Fibroblast of skin of scalp (primary cell): ENCODE data around the gene FSIP1.

ENCODE experiments used
- DNase-seq: peaks from one replicate; pipeline ENCODE4 v3.0.0-alpha.2; 2013

FSIP1 gene

GRCh38 chr15:39720081-39720480 lies 62.6 kb downstream of the FSIP1 start:
- no peak for DNase-seq

GRCh38 chr15:39719109-39719508 lies 63.5 kb downstream of the FSIP1 start:
- no peak for DNase-seq

- DNase-seq = no peak
Measured at GRCh38 chr15:39717134-39717533, 65.5 kb downstream of the FSIP1 start.

GRCh38 chr15:39714251-39714650 lies 68.4 kb downstream of the FSIP1 start:
- DNase-seq = no peak

GRCh38 chr15:39713846-39714245 lies 68.8 kb downstream of the FSIP1 start:
- no peak for DNase-seq

- DNase-seq = peak; percentile 64
Measured at GRCh38 chr15:39710681-39711080, 72.0 kb downstream of the FSIP1 start.

GRCh38 chr15:39709941-39710340 lies 72.7 kb downstream of the FSIP1 start:
- DNase-seq = no peak

GRCh38 chr15:39706206-39706605 lies 76.4 kb downstream of the FSIP1 start:
- no peak for DNase-seq

GRCh38 chr15:39704689-39705088 lies 78.0 kb downstream of the FSIP1 start:
- peak; percentile 77 for DNase-seq

- DNase-seq = no peak
Measured at GRCh38 chr15:39704235-39704634, 78.4 kb downstream of the FSIP1 start.

GRCh38 chr15:39701988-39702387 lies 80.7 kb downstream of the FSIP1 start:
- no peak for DNase-seq

GRCh38 chr15:39700375-39700700 lies 82.3 kb downstream of the FSIP1 start:
- no peak for DNase-seq

- DNase-seq = peak; percentile 61
Measured at GRCh38 chr15:39699516-39700374, 82.9 kb downstream of the FSIP1 start.

- DNase-seq = no peak
Measured at GRCh38 chr15:39698444-39699390, 83.9 kb downstream of the FSIP1 start.

GRCh38 chr15:39697509-39697908 lies 85.1 kb downstream of the FSIP1 start:
- DNase-seq = no peak

GRCh38 chr15:39695793-39696192 lies 86.8 kb downstream of the FSIP1 start:
- no peak for DNase-seq

- no peak for DNase-seq
Measured at GRCh38 chr15:39692356-39693327, 90.0 kb downstream of the FSIP1 start.

GRCh38 chr15:39690881-39691634 lies 91.6 kb downstream of the FSIP1 start:
- no peak for DNase-seq

GRCh38 chr15:39687965-39688364 lies 94.7 kb downstream of the FSIP1 start:
- DNase-seq = no peak

GRCh38 chr15:39685999-39686613 lies 96.5 kb downstream of the FSIP1 start:
- peak; percentile 65 for DNase-seq

- DNase-seq = no peak
Measured at GRCh38 chr15:39685367-39685766, 97.3 kb downstream of the FSIP1 start.
